ENCODE measurements around the gene EXOC2.

Gene EXOC2

DNA sequence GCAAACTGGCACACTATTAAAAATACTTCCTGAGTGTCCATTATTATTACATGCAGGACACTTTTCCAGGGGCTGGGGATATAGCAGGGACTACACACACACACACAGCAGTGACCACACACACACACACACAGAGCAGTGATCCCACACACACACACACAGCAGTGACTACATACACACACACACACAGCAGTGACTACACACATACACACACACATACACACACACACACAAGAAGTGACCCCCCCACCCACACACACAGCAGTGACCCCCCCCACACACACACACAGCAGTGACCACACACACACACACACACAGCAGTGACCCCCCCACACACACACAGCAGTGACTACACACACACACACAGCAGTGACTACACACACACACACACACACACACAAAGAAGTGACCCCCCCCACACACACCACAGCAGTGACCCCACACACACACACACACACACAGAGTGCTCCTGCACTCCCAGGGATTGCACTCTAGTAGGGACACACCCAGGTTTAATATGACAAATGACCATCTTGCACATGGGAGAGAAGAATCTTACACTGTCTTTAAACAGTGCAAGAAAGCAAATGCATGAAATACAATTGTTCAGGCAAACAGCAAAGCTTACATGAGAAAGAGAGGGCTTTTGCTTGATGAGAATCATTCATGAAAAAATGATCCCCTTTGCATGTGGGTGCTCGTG lies 185.9 kb downstream of the EXOC2 start:
- TF ChIP-seq EZH2 (IDR thresholded peaks at IDR 0.05) (no peak), POLR2AphosphoS5 (IDR thresholded peaks at IDR 0.05; ENCODE audit: borderline replicate concordance, low read depth, low read length) (no peak), FOXP2 (optimal IDR thresholded peaks at IDR 0.05; ENCODE audit: control extremely low read depth, extremely low read length, insufficient read depth) (no peak)
- no peaks in the 10 kb centered on the region for H3K9me3 ChIP-seq (ENCODE audit: low read depth, low read length)
- no peaks in the 10 kb centered on the region for H3K36me3 ChIP-seq (ENCODE audit: insufficient read depth, low read length)
- no peak overlapping the region for H3K9ac ChIP-seq (ENCODE audit: insufficient read length)
- H3K4me3 ChIP-seq, result no peak overlapping the region
- H3K27ac ChIP-seq, result no peak overlapping the region
- no peak for DNase-seq (ENCODE audit: low read depth, low spot score)

- Histone ChIP-seq H3K9me3 (ENCODE audit: low read depth, low read length) (no peaks in the 10 kb centered on the region), H3K9ac (ENCODE audit: insufficient read length) (no peak overlapping the region), H3K4me3 (no peak overlapping the region), H3K36me3 (ENCODE audit: insufficient read depth, low read length) (no peaks in the 10 kb centered on the region), H3K27ac (no peak overlapping the region)
- no peak for DNase-seq (ENCODE audit: low read depth, low spot score)
- TF ChIP-seq POLR2AphosphoS5 (IDR thresholded peaks at IDR 0.05; ENCODE audit: borderline replicate concordance, low read depth, low read length) (no peak), EZH2 (IDR thresholded peaks at IDR 0.05) (no peak), FOXP2 (optimal IDR thresholded peaks at IDR 0.05; ENCODE audit: control extremely low read depth, extremely low read length, insufficient read depth) (no peak)
Observed at GRCh38 chr6:506508-506907, 186.4 kb downstream of the EXOC2 start.

DNA sequence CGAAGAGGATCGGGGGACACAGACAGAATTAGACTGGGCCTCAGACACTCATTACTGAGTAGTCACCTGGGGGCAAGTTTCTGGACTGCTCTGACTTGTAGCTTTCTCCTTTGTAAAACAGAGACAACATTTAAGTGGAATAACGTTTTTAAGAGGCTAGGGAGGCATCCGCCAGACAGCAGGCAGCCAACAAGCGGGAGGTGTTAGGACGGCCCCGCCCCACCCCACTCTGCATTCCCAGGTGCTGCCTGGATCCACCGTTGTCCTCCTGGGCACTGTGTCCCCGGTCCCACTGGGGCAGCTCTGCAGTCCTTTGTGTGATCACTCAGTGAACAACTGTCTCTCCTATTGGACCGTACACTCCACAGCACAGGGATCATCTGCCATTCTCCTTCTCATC lies 187.6 kb downstream of the EXOC2 start:
- Histone ChIP-seq H3K4me3 (no peak overlapping the region), H3K36me3 (ENCODE audit: insufficient read depth, low read length) (no peaks in the 10 kb centered on the region), H3K27ac (no peak overlapping the region), H3K9me3 (ENCODE audit: low read depth, low read length) (no peaks in the 10 kb centered on the region), H3K9ac (ENCODE audit: insufficient read length) (no peak overlapping the region)
- TF ChIP-seq EZH2 (IDR thresholded peaks at IDR 0.05) (no peak), FOXP2 (optimal IDR thresholded peaks at IDR 0.05; ENCODE audit: control extremely low read depth, extremely low read length, insufficient read depth) (no peak), POLR2AphosphoS5 (IDR thresholded peaks at IDR 0.05; ENCODE audit: borderline replicate concordance, low read depth, low read length) (no peak)
- no peak for DNase-seq (ENCODE audit: low read depth, low spot score)

GRCh38 chr6:504446-504980 lies 188.4 kb downstream of the EXOC2 start:
- DNase-seq (ENCODE audit: low read depth, low spot score), result no peak
- Histone ChIP-seq H3K9me3 (ENCODE audit: low read depth, low read length) (no peaks in the 10 kb centered on the region), H3K4me3 (no peak overlapping the region), H3K27ac (no peak overlapping the region), H3K9ac (ENCODE audit: insufficient read length) (no peak overlapping the region), H3K36me3 (ENCODE audit: insufficient read depth, low read length) (no peaks in the 10 kb centered on the region)
- TF ChIP-seq EZH2 (IDR thresholded peaks at IDR 0.05) (no peak), FOXP2 (optimal IDR thresholded peaks at IDR 0.05; ENCODE audit: control extremely low read depth, extremely low read length, insufficient read depth) (no peak), POLR2AphosphoS5 (IDR thresholded peaks at IDR 0.05; ENCODE audit: borderline replicate concordance, low read depth, low read length) (no peak)

DNA sequence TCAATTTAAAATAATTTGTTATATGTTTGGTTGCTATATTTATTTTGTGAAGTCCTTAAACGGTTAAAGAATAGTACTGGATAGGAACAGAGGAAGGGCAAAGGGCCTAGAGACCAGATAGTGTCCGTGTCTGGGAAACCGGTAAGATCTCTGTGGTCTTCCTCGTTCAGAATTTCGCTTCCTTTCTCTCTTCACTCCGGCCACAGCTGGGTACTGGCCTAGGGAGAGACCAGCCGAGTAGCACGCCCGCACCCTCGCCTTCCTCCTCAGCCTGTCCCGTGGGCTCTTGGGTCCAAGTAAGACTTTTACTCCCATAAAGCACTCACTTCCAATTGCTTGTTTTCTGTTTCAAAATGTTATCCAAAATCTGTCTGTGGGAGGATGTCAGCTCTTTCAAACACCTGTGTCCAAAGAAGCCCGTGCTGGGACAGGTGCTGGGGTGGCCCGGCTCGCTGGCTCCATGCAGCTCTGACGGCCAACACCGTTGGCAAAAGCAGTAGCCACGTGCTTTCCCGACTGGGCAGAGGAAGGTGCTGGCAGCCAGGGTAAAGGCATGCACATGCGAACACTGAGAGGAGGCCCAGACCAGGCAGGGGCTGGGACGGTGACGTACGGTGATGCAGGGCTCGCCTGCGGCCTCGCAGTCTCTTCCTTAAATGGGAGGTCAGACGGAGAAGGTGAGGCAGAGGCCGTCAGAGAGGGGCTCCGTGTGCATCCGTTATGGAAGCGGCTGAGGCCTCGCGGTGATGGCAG lies 189.2 kb downstream of the EXOC2 start:
- no peaks in the 10 kb centered on the region for H3K9me3 ChIP-seq (ENCODE audit: low read depth, low read length)
- no peak overlapping the region for H3K9ac ChIP-seq (ENCODE audit: insufficient read length)
- DNase-seq (ENCODE audit: low read depth, low spot score), result no peak
- no peaks in the 10 kb centered on the region for H3K36me3 ChIP-seq (ENCODE audit: insufficient read depth, low read length)
- TF ChIP-seq FOXP2 (optimal IDR thresholded peaks at IDR 0.05; ENCODE audit: control extremely low read depth, extremely low read length, insufficient read depth), result no peak
- no peak for TF ChIP-seq EZH2 (IDR thresholded peaks at IDR 0.05)
- no peak for TF ChIP-seq POLR2AphosphoS5 (IDR thresholded peaks at IDR 0.05; ENCODE audit: borderline replicate concordance, low read depth, low read length)
- no peak overlapping the region for H3K4me3 ChIP-seq
- H3K27ac ChIP-seq, result no peak overlapping the region

- no peak overlapping the region for H3K27ac ChIP-seq
- no peak overlapping the region for H3K9ac ChIP-seq (ENCODE audit: insufficient read length)
Observed at GRCh38 chr6:502761-503160, 190.2 kb downstream of the EXOC2 start.

DNA sequence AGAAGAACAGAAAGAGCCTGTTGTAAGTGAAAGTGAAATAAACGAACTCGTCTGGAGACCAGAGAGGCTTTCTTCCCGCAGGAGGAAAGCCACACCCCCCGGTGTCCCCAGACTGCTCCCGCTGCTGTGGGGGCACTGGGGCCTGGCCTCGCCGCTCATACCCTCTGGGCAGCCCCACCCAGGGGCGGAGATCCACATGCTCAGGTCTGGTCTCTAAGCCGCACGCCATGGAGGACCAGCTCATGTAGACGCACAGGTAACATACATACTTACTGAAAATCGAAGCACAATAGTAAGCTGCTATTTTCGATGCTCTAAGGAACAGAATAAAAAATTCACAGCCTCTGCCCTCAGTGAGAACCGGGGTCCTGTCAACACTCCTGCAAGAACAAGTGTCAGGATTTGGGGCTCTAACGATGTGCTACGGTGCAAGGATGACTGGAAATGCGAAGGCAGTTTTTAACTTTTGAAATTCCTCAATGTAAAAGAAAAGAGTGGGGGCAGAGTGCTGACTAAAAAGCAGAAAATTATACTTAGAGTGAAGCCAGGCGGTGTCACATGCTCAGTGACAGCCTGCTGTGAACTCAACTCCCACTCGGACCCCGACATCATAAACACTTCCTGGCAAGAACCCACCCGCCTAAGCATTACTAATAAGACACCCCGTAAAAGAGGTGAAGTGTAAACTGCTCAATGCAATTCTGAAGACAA lies 190.9 kb downstream of the EXOC2 start:
- Histone ChIP-seq H3K36me3 (ENCODE audit: insufficient read depth, low read length) (no peaks in the 10 kb centered on the region), H3K9ac (ENCODE audit: insufficient read length) (no peak overlapping the region), H3K4me3 (no peak overlapping the region), H3K27ac (no peak overlapping the region), H3K9me3 (ENCODE audit: low read depth, low read length) (no peaks in the 10 kb centered on the region)
- TF ChIP-seq POLR2AphosphoS5 (IDR thresholded peaks at IDR 0.05; ENCODE audit: borderline replicate concordance, low read depth, low read length), result no peak
- TF ChIP-seq FOXP2 (optimal IDR thresholded peaks at IDR 0.05; ENCODE audit: control extremely low read depth, extremely low read length, insufficient read depth), result no peak
- TF ChIP-seq EZH2 (IDR thresholded peaks at IDR 0.05), result no peak
- DNase-seq (ENCODE audit: low read depth, low spot score), result no peak

More at GRCh38 chr6:502761-503160, 190.2 kb downstream of the EXOC2 start:
- no peak for DNase-seq (ENCODE audit: low read depth, low spot score)
- H3K36me3 ChIP-seq (ENCODE audit: insufficient read depth, low read length), result no peaks in the 10 kb centered on the region
- no peaks in the 10 kb centered on the region for H3K9me3 ChIP-seq (ENCODE audit: low read depth, low read length)
- TF ChIP-seq EZH2 (IDR thresholded peaks at IDR 0.05), result no peak
- no peak for TF ChIP-seq FOXP2 (optimal IDR thresholded peaks at IDR 0.05; ENCODE audit: control extremely low read depth, extremely low read length, insufficient read depth)
- no peak for TF ChIP-seq POLR2AphosphoS5 (IDR thresholded peaks at IDR 0.05; ENCODE audit: borderline replicate concordance, low read depth, low read length)
- no peak overlapping the region for H3K4me3 ChIP-seq

DNA sequence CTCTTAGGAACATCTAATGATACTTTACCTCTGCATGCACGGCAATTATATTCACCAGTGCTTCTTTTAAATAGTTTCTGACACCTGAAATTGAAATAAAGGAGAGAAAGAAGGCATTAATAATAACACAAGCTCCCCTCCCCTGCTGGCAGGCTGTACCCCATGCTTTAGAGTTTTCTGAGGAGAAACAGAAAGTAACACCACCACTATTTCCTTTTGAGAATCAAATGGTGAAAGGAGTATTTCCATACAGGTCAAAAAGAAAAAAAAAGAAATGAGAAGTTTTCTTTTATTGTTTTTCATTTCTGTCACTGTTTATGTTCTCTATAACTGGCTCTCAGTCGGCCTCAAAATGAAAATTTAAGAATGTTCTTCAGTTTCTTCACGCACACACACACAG lies 193.3 kb downstream of the EXOC2 start:
- no peaks in the 10 kb centered on the region for H3K36me3 ChIP-seq (ENCODE audit: insufficient read depth, low read length)
- H3K27ac ChIP-seq, result no peak overlapping the region
- H3K9ac ChIP-seq (ENCODE audit: insufficient read length), result no peak overlapping the region
- TF ChIP-seq POLR2AphosphoS5 (IDR thresholded peaks at IDR 0.05; ENCODE audit: borderline replicate concordance, low read depth, low read length) (no peak), EZH2 (IDR thresholded peaks at IDR 0.05) (no peak), FOXP2 (optimal IDR thresholded peaks at IDR 0.05; ENCODE audit: control extremely low read depth, extremely low read length, insufficient read depth) (no peak)
- no peak overlapping the region for H3K4me3 ChIP-seq
- DNase-seq (ENCODE audit: low read depth, low spot score), result no peak
- H3K9me3 ChIP-seq (ENCODE audit: low read depth, low read length), result no peaks in the 10 kb centered on the region

Measured in SK-N-MC (cell line).